Ovary (tissue), 9 donors: ENCODE data around the gene SLC16A9. TPM values are rescaled to one million over a fixed set of nuclear protein-coding genes. Genes with fewer than 3 reads are reported as not detected.

Experiments used
- DNase-seq, 5 donors: peaks; one replicate each; pipeline ENCODE4 v3.0.0-alpha.2; 2019 to 2020
- H3K27ac ChIP-seq, 2 donors: fragments of 200-600 bp; one replicate each; pipeline versions ENCODE4 v1.5.1 to v1.8.0; 2019 to 2022
- H3K27me3 ChIP-seq: fragments of 200-600 bp; one replicate; pipeline ENCODE4 v1.8.0; 2022
- H3K36me3 ChIP-seq: fragments of 200-600 bp; sonication (generic); one replicate; pipeline ENCODE4 v1.5.1; 2019
- H3K4me1 ChIP-seq: one replicate; pipeline ENCODE4 v1.8.1; 2013; ENCODE audit warnings: mild to moderate bottlenecking, moderate library complexity; ENCODE audit not compliant: insufficient read depth
- H3K4me3 ChIP-seq: fragments of 200-600 bp; sonication (generic); one replicate; pipeline ENCODE4 v1.5.1; 2017
- H3K9me3 ChIP-seq, 2 donors: fragments of 200-600 bp in 1 of 2; sonication (generic) in 1 of 2; one replicate each; pipeline versions ENCODE4 v1.5.1 to v1.8.1; 2013 to 2019; ENCODE audit warnings: mild to moderate bottlenecking in 1 of 2, moderate library complexity in 1 of 2
- CTCF ChIP-seq, 3 donors: fragments of 450-650 bp in 2 of 3; fragments of 200-600 bp in 1 of 3; IDR thresholded peaks; one replicate each; pipeline versions ENCODE4 v1.5.1 to v1.8.0; 2016 to 2022; ENCODE audit warnings: antibody characterized with exemption in 3 of 3, mild to moderate bottlenecking in 1 of 3
- EP300 ChIP-seq: sonication (generic); formaldehyde crosslinking; IDR thresholded peaks from one replicate; pipeline ENCODE4 v1.6.1; 2017; ENCODE audit warnings: antibody characterized with exemption
- POLR2A ChIP-seq: fragments of 450-650 bp; IDR thresholded peaks from one replicate; pipeline ENCODE4 v1.6.1; 2017; ENCODE audit warnings: antibody characterized with exemption, mild to moderate bottlenecking, moderate library complexity
- WGBS, 3 donors: extraction: QIAGEN DNeasy Blood & Tissue Kit in 1 of 3; methylation state at CpG; one replicate each; pipeline versions ENCODE4 v1.1.5 to v1.1.7; 2013 to 2017; 5-methylcytosine and 5-hydroxymethylcytosine counted together
- intact Hi-C, 4 donors: fragments of 100-400 bp; cut with DNase I; formaldehyde crosslinking; loops; one replicate each; pipeline versions ENCODE4 v1.11.0 to v1.15.1; 2022 to 2023
- polyA plus RNA-seq, 2 donors: library from polyadenylated mRNA; stranded (reverse); fragments of 200-250 nt in 1 of 2; fragments of 350-450 nt in 1 of 2; fragmentation: Illumina TruSeq in 1 of 2; extraction: RNeasy Lipid Tissue Mini Kit (QIAGEN cat#74804) in 1 of 2; gene quantifications; one replicate each; pipeline ENCODE4 v1.2.3, GENCODE V29; 2013 to 2014
- total RNA-seq, 7 donors: library from RNA; depleted of rRNA in 2 of 7; stranded (reverse); fragments of >200 nt in 2 of 7; fragmentation: NEBNext Ultra II Directional in 3 of 7; extraction: Animal tissue kit (Norgen Biotek cat#: 25700) in 3 of 7; gene quantifications; one replicate each; pipeline versions ENCODE4 v1.1.0 to v1.2.4, GENCODE V29; 2016 to 2023
- donor health status: DM: no; HTN: no; CAD: no; lungs with moderate emphysema.
- donor health status: DM: no; HTN: no; CAD: no.
- donor health status: Bipolar disorder and iron deficiency.
- donor health status: DM: yes; HTN: yes; CAD: no.
- donor health status: DM: no; HTN: no; CAD: no.
- donor health status: DM: yes; HTN: yes; CAD: no.

The SLC16A9 gene
- total and polyA plus RNA-seq, 9 donors, result 8.1 to 41.5 (median 30.7) TPM

- H3K27ac ChIP-seq, result no peak overlapping the region
- H3K9me3 ChIP-seq, result no peaks in the 10 kb centered on the region
- intact Hi-C loops, result no loop called here
- H3K27me3 ChIP-seq, result no peaks in the 10 kb centered on the region
- H3K4me1 ChIP-seq, result peaks cover 5% of the 10 kb centered on the region
- DNase-seq, result no peak
- no peak for TF ChIP-seq CTCF (IDR thresholded peaks at IDR 0.05)
- TF ChIP-seq POLR2A, result no peak
- no peak for TF ChIP-seq EP300
- no peaks in the 10 kb centered on the region for H3K36me3 ChIP-seq
- H3K4me3 ChIP-seq, result no peak overlapping the region
- WGBS, 3 donors, result 86 to 94% (median 88%) methylated on average over 2 of the region's 2 CpGs
Measured at GRCh38 chr10:59692113-59692512, 17.5 kb downstream of the SLC16A9 start.

GRCh38 chr10:59688921-59689351 lies 20.7 kb downstream of the SLC16A9 start:
- no peak overlapping the region for H3K4me3 ChIP-seq
- no peak for DNase-seq
- no peaks in the 10 kb centered on the region for H3K9me3 ChIP-seq
- no peak overlapping the region for H3K27ac ChIP-seq
- WGBS, 3 donors, result 87 to 92% (median 92%) methylated on average over 5 of the region's 5 CpGs
- H3K4me1 ChIP-seq, result peaks cover 5% of the 10 kb centered on the region
- H3K27me3 ChIP-seq, result no peaks in the 10 kb centered on the region
- no peak for TF ChIP-seq POLR2A
- TF ChIP-seq CTCF (IDR thresholded peaks at IDR 0.05), result no peak
- no peak for TF ChIP-seq EP300
- intact Hi-C loops, result no loop called here
- no peaks in the 10 kb centered on the region for H3K36me3 ChIP-seq

- no peaks in the 10 kb centered on the region for H3K9me3 ChIP-seq
- H3K27me3 ChIP-seq, result no peaks in the 10 kb centered on the region
- TF ChIP-seq POLR2A (no peak), CTCF (IDR thresholded peaks at IDR 0.05) (no peak), EP300 (no peak)
- H3K36me3 ChIP-seq, result no peaks in the 10 kb centered on the region
- H3K4me1 ChIP-seq, result peaks cover 5% of the 10 kb centered on the region
- no peak overlapping the region for H3K27ac ChIP-seq
- H3K4me3 ChIP-seq, result no peak overlapping the region
- intact Hi-C loops, result no loop called here
- no peak for DNase-seq
- 62 to 74% (median 63%) methylated on average over 1 of the region's 1 CpG for WGBS, 3 donors
Measured at GRCh38 chr10:59687657-59688056, 22.0 kb downstream of the SLC16A9 start.

- Histone ChIP-seq H3K4me3 (no peak overlapping the region), H3K27ac (no peak overlapping the region), H3K27me3 (no peaks in the 10 kb centered on the region), H3K9me3 (no peaks in the 10 kb centered on the region), H3K4me1 (peaks cover 5% of the 10 kb centered on the region), H3K36me3 (no peaks in the 10 kb centered on the region)
- 90 to 94% (median 93%) methylated on average over 5 of the region's 5 CpGs for WGBS, 3 donors
- intact Hi-C loops, result no loop called here
- TF ChIP-seq CTCF (IDR thresholded peaks at IDR 0.05), result no peak
- no peak for TF ChIP-seq EP300
- TF ChIP-seq POLR2A, result no peak
- no peak for DNase-seq
Measured at GRCh38 chr10:59684006-59684405, 25.6 kb downstream of the SLC16A9 start.
